Lung (tissue), 12 donors: ENCODE results near the gene SPNS2. TPM values are rescaled to one million over a fixed set of nuclear protein-coding genes. Genes with fewer than 3 reads are reported as not detected.

Experiments used
- ATAC-seq: fragments of 200-7000 bp; cut with Tn5 transposase; one replicate; pipeline ENCODE4 v1.9.1; 2020; ENCODE audit warnings: moderate number of reproducible peaks; ENCODE audit not compliant: insufficient read depth, low FRiP score
- DNase-seq, 3 donors: peaks; one replicate each; pipeline ENCODE4 v3.0.0-alpha.2; 2013 to 2017
- H3K27ac ChIP-seq, 2 donors: one replicate each; pipeline ENCODE4 v1.5.1; 2013; ENCODE audit warnings: mild to moderate bottlenecking in 2 of 2, moderate library complexity in 2 of 2, control low read depth in 1 of 2, inconsistent platforms in 1 of 2, low read depth in 1 of 2, low read length in 1 of 2
- H3K27me3 ChIP-seq, 3 donors: one replicate each; pipeline ENCODE4 v1.5.1; 2013; ENCODE audit warnings: low read length in 2 of 3; ENCODE audit not compliant: control insufficient read depth in 3 of 3, insufficient read depth in 3 of 3
- H3K36me3 ChIP-seq, 4 donors: one replicate each; pipeline ENCODE4 v1.5.1; 2013; ENCODE audit warnings: low read length in 4 of 4, mild to moderate bottlenecking in 1 of 4, moderate library complexity in 1 of 4; ENCODE audit not compliant: control insufficient read depth in 4 of 4, insufficient read depth in 4 of 4
- H3K4me1 ChIP-seq, 5 donors: one replicate each; pipeline ENCODE4 v1.5.1; 2013; ENCODE audit warnings: low read length in 5 of 5, mild to moderate bottlenecking in 2 of 5, moderate library complexity in 1 of 5; ENCODE audit not compliant: control insufficient read depth in 5 of 5, insufficient read depth in 5 of 5
- H3K4me3 ChIP-seq: one replicate; pipeline ENCODE4 v1.5.1; 2013; ENCODE audit warnings: mild to moderate bottlenecking, control low read depth, moderate library complexity
- H3K9ac ChIP-seq, 2 donors: one replicate each; pipeline ENCODE4 v1.5.1; 2013; ENCODE audit warnings: low read length in 2 of 2, control low read depth in 1 of 2; ENCODE audit not compliant: insufficient read depth in 1 of 2
- H3K9me3 ChIP-seq, 4 donors: one replicate each; pipeline ENCODE4 v1.5.1; 2013; ENCODE audit warnings: low read length in 3 of 4, mild to moderate bottlenecking in 1 of 4, moderate library complexity in 1 of 4; ENCODE audit not compliant: control insufficient read depth in 4 of 4, insufficient read depth in 3 of 4
- CTCF ChIP-seq: IDR thresholded peaks from 2 replicates; pipeline ENCODE4 v1.5.1; 2012; ENCODE audit warnings: mild to moderate bottlenecking; ENCODE audit errors: control extremely low read depth, extremely low read depth
- WGBS, 2 donors: extraction: QIAGEN DNeasy Blood & Tissue Kit; methylation state at CpG; one replicate each; pipeline ENCODE4 v1.1.7; 2013; 5-methylcytosine and 5-hydroxymethylcytosine counted together
- polyA plus RNA-seq, 2 donors: library from polyadenylated mRNA; stranded (reverse); fragments of 200-250 nt; gene quantifications; one replicate each; pipeline ENCODE4 v1.2.1, GENCODE V29; 2013
- total RNA-seq, 2 donors: library from RNA; depleted of rRNA in 1 of 2; stranded (reverse); fragments of >200 nt in 1 of 2; gene quantifications; one replicate each; pipeline ENCODE4 v1.2.1, GENCODE V29; 2014 to 2021
- donor health status: control.
- donor health status: control.
- donor health status: Bipolar disorder and iron deficiency.
- donor health status: healthy.
- donor health status: DM: yes; HTN: yes; CAD: no.

SPNS2 gene
- total and polyA plus RNA-seq, 4 donors, result 26.8 to 60.1 (median 42.5) TPM

DNA sequence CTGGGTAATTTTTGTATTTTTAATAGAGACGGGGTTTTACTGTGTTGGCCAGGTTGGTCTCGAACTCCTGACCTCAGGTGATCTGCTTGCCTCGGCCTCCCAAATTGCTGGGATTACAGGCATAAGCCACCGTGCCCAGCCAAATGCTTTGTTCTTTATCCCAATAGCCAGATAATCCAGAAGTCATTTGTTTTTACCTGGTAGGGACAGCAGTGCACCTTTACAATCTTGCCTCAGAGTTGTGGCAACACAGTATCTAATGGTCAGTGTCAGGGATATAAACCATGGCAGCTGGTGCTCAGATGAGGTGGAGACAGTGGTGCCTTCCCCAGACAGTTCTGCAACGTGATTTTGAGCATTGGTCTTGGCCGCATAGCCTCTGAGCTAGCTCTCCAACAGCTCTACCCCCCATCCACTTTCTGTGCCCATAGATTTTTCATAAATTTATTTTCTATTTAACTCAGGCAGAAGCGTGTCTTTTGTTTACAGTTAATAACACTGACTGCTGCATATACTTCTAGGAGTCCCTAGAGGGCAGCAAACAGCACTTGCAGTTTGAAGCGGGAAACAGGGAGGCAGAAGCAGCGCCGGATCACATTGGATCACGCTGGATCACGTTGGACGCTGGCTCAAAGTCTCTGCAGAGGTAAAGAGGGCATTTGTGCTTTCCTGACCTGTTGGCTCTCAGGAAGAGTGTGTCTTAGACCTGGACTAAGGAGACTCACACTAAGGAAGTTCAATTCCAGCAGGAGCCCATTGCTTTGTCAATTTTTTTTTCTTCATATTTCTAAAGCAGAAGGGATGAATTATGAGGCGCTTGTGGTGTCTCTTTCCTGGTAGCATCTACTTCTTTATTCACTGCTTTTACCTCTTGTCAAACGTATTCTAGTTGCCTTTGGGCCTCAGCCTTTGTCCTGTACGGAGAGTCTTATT is 66.8 kb downstream of the SPNS2 start:
- H3K9ac ChIP-seq, result peak overlapping the region in 1 of 2 donors; percentile 34
- H3K9me3 ChIP-seq, result no peaks in the 10 kb centered on the region
- H3K4me3 ChIP-seq, result no peak overlapping the region
- H3K36me3 ChIP-seq, result no peaks in the 10 kb centered on the region
- 35 to 37% methylated on average over 16 of the region's 16 CpGs for WGBS, 2 donors
- DNase-seq, result peak; percentile 73 to 89 (median 84)
- TF ChIP-seq CTCF, result peak; percentile 78
- peak; percentile 87 for ATAC-seq
- peaks cover 0 to 11% (median 5%) of the 10 kb centered on the region in 5 donors for H3K4me1 ChIP-seq
- H3K27ac ChIP-seq, result no peak overlapping the region
- no peaks in the 10 kb centered on the region for H3K27me3 ChIP-seq

DNA sequence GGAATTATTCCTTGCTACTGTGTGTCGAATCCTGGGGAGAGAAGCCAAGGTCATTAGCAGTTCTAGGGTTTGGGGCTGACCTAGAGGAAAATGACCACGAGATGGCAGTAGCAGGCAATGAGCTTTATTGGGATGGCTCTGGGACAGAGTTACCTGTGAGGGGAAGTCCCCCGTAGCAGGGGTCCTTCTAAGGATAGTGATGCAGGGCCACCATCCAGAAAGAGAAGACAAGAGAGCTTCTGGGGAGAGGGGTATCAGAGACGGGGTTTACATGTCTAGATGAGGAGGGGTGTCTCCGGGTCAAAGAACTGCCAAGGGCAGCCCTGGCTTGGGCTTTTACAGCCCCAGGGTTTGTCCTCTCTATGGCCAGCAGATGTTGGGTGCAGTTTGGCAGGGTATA is 68.1 kb downstream of the SPNS2 start:
- Histone ChIP-seq H3K9ac (no peak overlapping the region), H3K4me3 (no peak overlapping the region), H3K9me3 (no peaks in the 10 kb centered on the region), H3K36me3 (no peaks in the 10 kb centered on the region), H3K27me3 (no peaks in the 10 kb centered on the region), H3K27ac (no peak overlapping the region), H3K4me1 (peaks cover 0 to 4% (median 0%) of the 10 kb centered on the region in 5 donors)
- DNase-seq (peak; percentile 70 to 85 (median 82)), ATAC-seq (peak; percentile 71)
- 25 to 34% methylated on average over 5 of the region's 5 CpGs for WGBS, 2 donors
- peak; percentile 76 for TF ChIP-seq CTCF

DNA sequence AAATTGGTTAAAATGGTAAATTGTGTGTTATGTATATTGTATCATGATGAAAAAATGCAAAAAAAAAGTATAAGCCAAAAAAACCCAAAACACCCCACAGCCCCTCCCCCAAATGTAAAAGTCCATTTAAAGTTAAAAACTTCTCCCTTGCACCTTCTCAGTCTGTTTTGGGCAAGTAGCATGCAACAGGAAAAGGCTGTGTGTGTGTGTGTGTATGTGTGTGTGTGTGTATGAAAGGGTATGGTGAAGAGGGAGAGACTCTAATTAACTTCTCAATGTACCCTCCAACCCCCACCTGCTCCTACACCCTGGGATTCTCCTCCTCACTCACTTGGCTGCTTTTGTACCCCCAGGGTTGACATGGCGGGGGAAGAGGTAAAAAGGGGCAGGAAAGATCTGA is 70.9 kb downstream of the SPNS2 start:
- DNase-seq (no peak), ATAC-seq (no peak)
- no peaks in the 10 kb centered on the region for H3K9me3 ChIP-seq
- H3K9ac ChIP-seq, result no peak overlapping the region
- no peak overlapping the region for H3K27ac ChIP-seq
- H3K27me3 ChIP-seq, result no peaks in the 10 kb centered on the region
- H3K36me3 ChIP-seq, result no peaks in the 10 kb centered on the region
- TF ChIP-seq CTCF, result no peak
- H3K4me1 ChIP-seq, result peaks cover 0 to 4% (median 1%) of the 10 kb centered on the region in 5 donors
- no peak overlapping the region for H3K4me3 ChIP-seq
- 86 to 90% methylated on average over 1 of the region's 1 CpG for WGBS, 2 donors
